Nephron progenitor cell (in vitro differentiated cells): ENCODE measurements around the gene ST7.

Experiments
- DNase-seq: peaks from one replicate; pipeline ENCODE4 v3.0.0; 2021
- H3K27ac Mint-ChIP-seq: 2 replicates; pipeline ENCODE4 v1.8.0; 2021; ENCODE audit warnings: mild to moderate bottlenecking, moderate library complexity, mixed read lengths
- H3K27me3 Mint-ChIP-seq: 2 replicates; pipeline ENCODE4 v1.8.0; 2021; ENCODE audit warnings: mild to moderate bottlenecking, low read depth, mixed read lengths; ENCODE audit not compliant: poor library complexity
- H3K36me3 Mint-ChIP-seq: 2 replicates; pipeline ENCODE4 v1.8.0; 2021; ENCODE audit warnings: low read depth, mixed read lengths
- H3K4me1 Mint-ChIP-seq: 2 replicates; pipeline ENCODE4 v1.8.0; 2021; ENCODE audit warnings: mixed read lengths
- H3K4me3 Mint-ChIP-seq: 2 replicates; pipeline ENCODE4 v1.8.0; 2021; ENCODE audit warnings: mild to moderate bottlenecking, moderate library complexity, mixed read lengths
- H3K9me3 Mint-ChIP-seq: 2 replicates; pipeline ENCODE4 v1.8.0; 2021; ENCODE audit warnings: mild to moderate bottlenecking, moderate library complexity, mixed read lengths
- TF ChIP-seq, protein P1 (sequence below): fragments of 200-600 bp; sonication (generic); IDR thresholded peaks from 2 replicates; pipeline ENCODE4 v1.5.0; 2021; ENCODE audit warnings: antibody characterized with exemption

The ST7 gene

DNA sequence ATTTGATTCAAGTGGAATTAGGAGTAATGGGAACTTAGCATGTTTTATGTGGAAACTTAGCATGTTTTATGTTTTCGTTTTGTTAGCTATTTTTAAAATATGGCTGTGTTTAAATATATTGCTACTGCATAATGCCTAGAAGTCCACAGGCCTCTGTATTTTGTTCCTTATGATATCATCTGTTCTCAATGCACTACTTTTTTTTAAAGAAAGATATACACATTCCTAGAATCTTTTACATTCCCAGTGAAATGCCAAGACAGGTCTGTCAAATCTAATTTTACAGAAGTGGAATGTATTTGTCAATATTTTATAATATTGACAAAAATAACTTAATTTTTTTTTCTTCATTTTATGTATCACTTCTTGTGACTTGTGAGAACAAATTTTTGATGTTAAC, 51.6 kb downstream of the ST7 start:
- Mint-ChIP-seq H3K27ac (no peak overlapping the region), H3K9me3 (no peaks in the 10 kb centered on the region), H3K36me3 (no peaks in the 10 kb centered on the region), H3K4me1 (peaks cover 10% of the 10 kb centered on the region), H3K27me3 (peaks cover 3% of the 10 kb centered on the region), H3K4me3 (no peak overlapping the region)
- TF ChIP-seq, protein P1, sequence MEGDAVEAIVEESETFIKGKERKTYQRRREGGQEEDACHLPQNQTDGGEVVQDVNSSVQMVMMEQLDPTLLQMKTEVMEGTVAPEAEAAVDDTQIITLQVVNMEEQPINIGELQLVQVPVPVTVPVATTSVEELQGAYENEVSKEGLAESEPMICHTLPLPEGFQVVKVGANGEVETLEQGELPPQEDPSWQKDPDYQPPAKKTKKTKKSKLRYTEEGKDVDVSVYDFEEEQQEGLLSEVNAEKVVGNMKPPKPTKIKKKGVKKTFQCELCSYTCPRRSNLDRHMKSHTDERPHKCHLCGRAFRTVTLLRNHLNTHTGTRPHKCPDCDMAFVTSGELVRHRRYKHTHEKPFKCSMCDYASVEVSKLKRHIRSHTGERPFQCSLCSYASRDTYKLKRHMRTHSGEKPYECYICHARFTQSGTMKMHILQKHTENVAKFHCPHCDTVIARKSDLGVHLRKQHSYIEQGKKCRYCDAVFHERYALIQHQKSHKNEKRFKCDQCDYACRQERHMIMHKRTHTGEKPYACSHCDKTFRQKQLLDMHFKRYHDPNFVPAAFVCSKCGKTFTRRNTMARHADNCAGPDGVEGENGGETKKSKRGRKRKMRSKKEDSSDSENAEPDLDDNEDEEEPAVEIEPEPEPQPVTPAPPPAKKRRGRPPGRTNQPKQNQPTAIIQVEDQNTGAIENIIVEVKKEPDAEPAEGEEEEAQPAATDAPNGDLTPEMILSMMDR, result no peak
- no peak for DNase-seq

DNA sequence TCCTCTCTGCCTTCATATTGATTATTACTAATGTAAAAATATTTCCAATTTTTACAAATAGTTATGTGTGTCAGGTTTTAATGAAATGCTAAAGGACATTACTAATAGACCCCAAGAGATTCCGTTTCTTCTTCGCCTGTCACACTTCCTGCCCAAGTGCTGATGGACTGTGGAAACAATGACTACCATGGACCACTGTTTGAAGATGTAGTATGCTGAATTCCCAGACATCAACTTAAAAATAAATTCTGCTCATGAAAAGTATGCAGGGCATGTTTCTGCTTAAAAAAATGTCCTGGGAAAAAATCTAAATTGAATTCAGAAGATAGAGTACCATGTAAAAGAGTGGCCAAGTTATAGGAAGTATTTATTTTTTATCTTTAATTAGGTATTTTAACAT, 52.1 kb downstream of the ST7 start:
- H3K27ac Mint-ChIP-seq, result no peak overlapping the region

DNA sequence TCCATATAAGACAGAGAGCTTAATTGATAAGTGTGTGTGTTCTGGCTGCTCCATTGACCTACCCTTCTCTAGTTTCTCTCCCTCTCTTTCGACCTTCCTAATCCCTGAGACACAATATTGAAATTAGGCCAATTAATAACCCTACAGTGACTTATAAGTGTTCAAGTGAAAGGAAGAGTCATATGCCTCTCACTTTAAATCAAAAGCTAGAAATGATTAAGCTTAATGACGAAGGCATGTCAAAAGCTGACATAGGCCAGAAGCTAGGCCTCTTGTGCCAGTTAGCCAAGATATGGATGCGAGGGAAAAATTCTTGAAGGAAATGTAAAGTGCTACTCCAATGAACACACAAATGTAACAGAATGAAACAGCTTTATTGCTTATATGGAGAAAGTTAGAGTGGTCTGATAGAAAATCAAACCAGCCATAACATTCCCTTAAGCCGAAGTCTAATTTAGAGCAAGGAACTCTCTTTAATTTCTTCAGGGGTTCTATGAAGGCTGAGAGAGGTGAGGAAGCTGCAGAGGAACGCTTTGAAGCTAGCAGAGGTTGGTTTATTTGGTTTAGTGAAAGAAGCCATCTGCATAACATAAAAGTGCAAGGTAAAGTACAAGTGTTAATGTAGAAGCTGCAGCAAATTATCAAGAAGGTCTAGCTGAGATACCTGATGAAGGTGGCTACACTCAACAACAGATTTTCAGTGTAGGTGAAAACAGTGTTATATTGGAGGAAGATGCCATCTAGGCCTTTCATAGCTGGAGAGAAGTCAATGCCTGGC, 53.8 kb downstream of the ST7 start:
- peaks cover 3% of the 10 kb centered on the region for H3K27me3 Mint-ChIP-seq
- no peak overlapping the region for H3K4me3 Mint-ChIP-seq
- no peaks in the 10 kb centered on the region for H3K36me3 Mint-ChIP-seq
- H3K27ac Mint-ChIP-seq, result no peak overlapping the region
- H3K4me1 Mint-ChIP-seq, result no peaks in the 10 kb centered on the region
- no peak for DNase-seq
- no peaks in the 10 kb centered on the region for H3K9me3 Mint-ChIP-seq
- TF ChIP-seq, protein P1, result no peak

More for the DNA sequence above, 52.1 kb downstream of the ST7 start:
- Mint-ChIP-seq H3K27me3 (peaks cover 3% of the 10 kb centered on the region), H3K4me3 (no peak overlapping the region), H3K36me3 (no peaks in the 10 kb centered on the region), H3K9me3 (no peaks in the 10 kb centered on the region), H3K4me1 (peaks cover 10% of the 10 kb centered on the region)
- no peak for DNase-seq
- TF ChIP-seq, protein P1, result no peak

DNA sequence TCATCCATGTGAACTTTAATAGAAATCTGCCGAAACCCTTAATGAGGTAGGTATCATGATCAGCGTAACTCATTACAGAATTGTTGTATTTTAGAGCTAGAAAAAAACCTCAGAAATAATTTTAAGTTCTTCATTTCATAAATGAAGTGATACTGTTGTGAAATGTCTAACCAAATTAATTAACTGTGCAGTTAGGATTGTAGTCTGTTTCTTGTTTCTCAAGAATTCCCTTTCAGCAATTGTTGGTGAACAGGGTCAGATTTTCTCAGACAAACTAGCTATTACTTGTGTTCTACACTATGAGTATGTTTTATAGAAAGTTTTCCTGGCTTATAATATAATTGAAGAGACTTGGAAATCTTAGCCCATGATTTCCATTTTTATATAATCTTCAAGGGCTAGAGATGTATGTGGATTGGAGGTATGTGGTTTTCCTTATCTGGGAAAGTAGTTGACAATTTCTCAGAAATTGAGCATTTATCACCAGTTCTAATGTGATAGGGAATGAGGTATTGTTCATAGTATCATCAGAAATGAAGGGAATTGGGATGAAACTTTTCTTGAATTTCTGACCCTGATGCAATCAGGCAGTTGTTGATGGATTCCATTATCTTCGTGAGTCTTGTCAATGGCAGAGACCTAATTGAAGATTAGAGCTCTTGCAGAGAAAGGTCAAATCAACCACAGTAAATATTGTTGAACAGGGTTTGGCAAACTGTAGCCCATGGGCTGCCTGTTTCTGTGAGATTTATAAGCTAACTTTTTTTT, 55.0 kb downstream of the ST7 start:
- no peaks in the 10 kb centered on the region for H3K27me3 Mint-ChIP-seq
- H3K27ac Mint-ChIP-seq, result no peak overlapping the region
- no peak for DNase-seq
- no peak overlapping the region for H3K4me3 Mint-ChIP-seq
- TF ChIP-seq, protein P1, result no peak
- no peaks in the 10 kb centered on the region for H3K9me3 Mint-ChIP-seq
- H3K36me3 Mint-ChIP-seq, result no peaks in the 10 kb centered on the region
- no peaks in the 10 kb centered on the region for H3K4me1 Mint-ChIP-seq

DNA sequence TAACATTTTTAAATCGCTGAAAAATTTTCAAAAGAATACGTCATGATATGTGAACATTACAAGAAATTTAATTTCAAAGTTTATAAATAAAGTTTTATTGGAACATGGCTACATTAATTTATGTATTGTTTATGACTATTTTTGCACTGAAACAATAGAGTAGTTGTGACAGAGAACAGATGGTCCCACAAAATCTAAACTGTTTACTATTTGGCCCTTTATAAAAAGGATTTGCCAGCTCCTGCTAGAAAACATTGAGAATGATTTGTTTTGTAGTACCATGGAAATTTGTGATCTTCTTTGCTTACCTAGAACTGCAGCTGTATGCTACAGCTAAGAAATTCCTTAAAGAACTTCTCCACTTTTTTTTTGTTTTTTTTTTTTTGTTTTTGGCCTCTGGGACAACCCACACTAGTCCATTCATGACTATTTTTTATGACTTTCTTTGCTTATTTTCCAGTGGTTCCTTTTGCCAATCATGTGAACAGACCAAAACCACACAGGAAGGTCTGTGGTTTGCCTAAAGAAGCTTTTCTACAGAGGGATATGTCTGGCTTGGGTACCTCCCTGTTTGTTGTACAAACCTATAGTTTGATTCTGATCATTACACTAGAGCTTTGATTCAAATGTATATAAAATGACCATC, 55.7 kb downstream of the ST7 start:
- Mint-ChIP-seq H3K27me3 (no peaks in the 10 kb centered on the region), H3K4me1 (no peaks in the 10 kb centered on the region), H3K4me3 (no peak overlapping the region), H3K9me3 (no peaks in the 10 kb centered on the region), H3K27ac (no peak overlapping the region), H3K36me3 (no peaks in the 10 kb centered on the region)
- TF ChIP-seq, protein P1, result no peak
- no peak for DNase-seq
